ENCODE measurements around the gene NUP62. TPM values are rescaled to one million over a fixed set of nuclear protein-coding genes. Genes with fewer than 3 reads are reported as not detected.

Gene NUP62
- total and polyA plus RNA-seq, 12 donors: 13.2 to 48.1 (median 32.7) TPM

GRCh38 chr19:49857061-49857837, 72.1 kb downstream of the NUP62 start:
- intact Hi-C loops (cut with DNase I): no loop called here
- Histone ChIP-seq H3K4me1 (peaks cover 7 to 28% (median 16%) of the 10 kb centered on the region in 9 donors), H3K27ac (no peak overlapping the region), H3K36me3 (peaks cover 0 to 82% (median 39%) of the 10 kb centered on the region in 9 donors), H3K27me3 (no peaks in the 10 kb centered on the region), H3K9me3 (no peaks in the 10 kb centered on the region), H3K4me3 (no peak overlapping the region)
- DNase-seq: no peak
- TF ChIP-seq CTCF (IDR thresholded peaks at IDR 0.05): no peak
- ATAC-seq: no peak
- 91 to 92% methylated on average over 26 of the region's 26 CpGs for WGBS, 2 donors

Small RNAs within 50 kb of the gene (microRNA-seq; reads per million reads assigned to microRNA genes)
- gene MIR4750: 0.51 to 0.60 reads per million in 2 donors

Other genes starting within 250 kb of the NUP62 start
- gene ADM5, start 239.9 kb downstream of the NUP62 start, total RNA-seq: under 1 TPM; 0.16 to 0.74 (median 0.47) TPM
- 1 to 10 TPM; 1.1 to 1.6 TPM for gene ADM5, start 239.9 kb downstream of the NUP62 start, polyA plus RNA-seq
- gene CPT1C, start 238.4 kb downstream of the NUP62 start, total RNA-seq: 1 to 10 TPM; 1.4 to 3.6 (median 1.9) TPM
- 10 to 100 TPM in 1 of 2 donors, 1 to 10 TPM in 1; 4.8 to 10.7 TPM for gene CPT1C, start 238.4 kb downstream of the NUP62 start, polyA plus RNA-seq
- under 1 TPM in 8 of 10 donors, not detected in 2; 0.15 to 0.80 (median 0.36) TPM for gene TSKS, start 166.2 kb downstream of the NUP62 start, total RNA-seq
- gene TSKS, start 166.2 kb downstream of the NUP62 start, polyA plus RNA-seq: 1 to 10 TPM in 1 of 2 donors, under 1 TPM in 1; 0.64 to 3.4 TPM
- 100 to 1,000 TPM in 1 of 10 donors, 10 to 100 TPM in 9; 56.0 to 108 (median 62.6) TPM for gene AP2A1, start 162.5 kb downstream of the NUP62 start, total RNA-seq
- 10 to 100 TPM; 36.1 to 96.3 TPM for gene AP2A1, start 162.5 kb downstream of the NUP62 start, polyA plus RNA-seq
- gene FUZ, start 116.2 kb downstream of the NUP62 start, total RNA-seq: 10 to 100 TPM; 11.4 to 20.8 (median 14.4) TPM
- gene FUZ, start 116.2 kb downstream of the NUP62 start, polyA plus RNA-seq: 10 to 100 TPM; 16.4 to 24.1 TPM
- 100 to 1,000 TPM in 1 of 10 donors, 10 to 100 TPM in 9; 39.7 to 110 (median 54.9) TPM for gene MED25, start 111.2 kb downstream of the NUP62 start, total RNA-seq
- gene MED25, start 111.2 kb downstream of the NUP62 start, polyA plus RNA-seq: 100 to 1,000 TPM in 1 of 2 donors, 10 to 100 TPM in 1; 39.5 to 149 TPM
- gene PTOV1, start 78.3 kb downstream of the NUP62 start, total RNA-seq: 100 to 1,000 TPM in 3 of 10 donors, 10 to 100 TPM in 7; 67.8 to 137 (median 90.0) TPM
- gene PTOV1, start 78.3 kb downstream of the NUP62 start, polyA plus RNA-seq: 100 to 1,000 TPM; 107 to 220 TPM
- gene PNKP, start 61.9 kb downstream of the NUP62 start, total RNA-seq: 10 to 100 TPM; 24.0 to 43.9 (median 34.6) TPM
- gene PNKP, start 61.9 kb downstream of the NUP62 start, polyA plus RNA-seq: 10 to 100 TPM; 31.8 to 91.7 TPM
- 10 to 100 TPM; 26.0 to 51.9 (median 32.4) TPM for gene AKT1S1, start 52.1 kb downstream of the NUP62 start, total RNA-seq
- 10 to 100 TPM; 42.6 to 48.1 TPM for gene AKT1S1, start 52.1 kb downstream of the NUP62 start, polyA plus RNA-seq
- gene TBC1D17, start 51.8 kb downstream of the NUP62 start, total RNA-seq: 10 to 100 TPM; 40.6 to 57.9 (median 50.6) TPM
- 10 to 100 TPM; 30.4 to 41.7 TPM for gene TBC1D17, start 51.8 kb downstream of the NUP62 start, polyA plus RNA-seq
- gene IL4I1, start 32.6 kb downstream of the NUP62 start, total RNA-seq: 10 to 100 TPM in 1 of 10 donors, under 1 TPM in 7, not detected in 2; 0.26 to 26.9 (median 0.60) TPM
- under 1 TPM in 1 of 2 donors, not detected in 1; 0.33 TPM for gene IL4I1, start 32.6 kb downstream of the NUP62 start, polyA plus RNA-seq
- 10 to 100 TPM in 3 of 10 donors, 1 to 10 TPM in 7; 6.4 to 33.8 (median 9.7) TPM for gene ATF5, start 299 bp downstream of the NUP62 start, total RNA-seq
- gene ATF5, start 299 bp downstream of the NUP62 start, polyA plus RNA-seq: 10 to 100 TPM; 14.1 to 22.0 TPM
- gene SIGLEC11, start 31.7 kb upstream of the NUP62 start, total RNA-seq: 1 to 10 TPM in 1 of 10 donors, under 1 TPM in 8, not detected in 1; 0.11 to 1.1 (median 0.42) TPM
- 1 to 10 TPM in 1 of 2 donors, under 1 TPM in 1; 0.20 to 1.7 TPM for gene SIGLEC11, start 31.7 kb upstream of the NUP62 start, polyA plus RNA-seq
- gene VRK3, start 95.9 kb upstream of the NUP62 start, total RNA-seq: 10 to 100 TPM; 15.1 to 34.9 (median 24.8) TPM
- gene VRK3, start 95.9 kb upstream of the NUP62 start, polyA plus RNA-seq: 10 to 100 TPM; 16.3 to 23.0 TPM
- gene ZNF473, start 96.5 kb upstream of the NUP62 start, total RNA-seq: 1 to 10 TPM; 1.8 to 4.2 (median 3.3) TPM
- gene ZNF473, start 96.5 kb upstream of the NUP62 start, polyA plus RNA-seq: 1 to 10 TPM; 1.5 to 1.8 TPM
- gene IZUMO2, start 233.8 kb upstream of the NUP62 start, total RNA-seq: not detected
- gene IZUMO2, start 233.8 kb upstream of the NUP62 start, polyA plus RNA-seq: not detected

Measured in heart right ventricle (tissue), 16 donors.